GM18868 (cell line): ENCODE measurements around the gene AGPAT2.

Experiments
- ATAC-seq: cut with Tn5 transposase; IDR thresholded peaks from one replicate; pipeline ENCODE4 v1.9.1; 2021; ENCODE audit warnings: mild to moderate bottlenecking, moderate library complexity; ENCODE audit not compliant: unreplicated experiment

Gene AGPAT2

GRCh38 chr9:136690104-136690805, 3.0 kb upstream of the AGPAT2 start:
- ATAC-seq, result no peak

- ATAC-seq, result no peak
Measured at GRCh38 chr9:136689108-136689460, 1.8 kb upstream of the AGPAT2 start.

GRCh38 chr9:136688274-136689107, 1.2 kb upstream of the AGPAT2 start:
- ATAC-seq, result no peak

GRCh38 chr9:136687721-136688223, 515 bp upstream of the AGPAT2 start:
- ATAC-seq, result no peak

GRCh38 chr9:136686534-136686793, 793 bp downstream of the AGPAT2 start:
- ATAC-seq, result no peak

GRCh38 chr9:136685790-136686533, 1.3 kb downstream of the AGPAT2 start:
- no peak for ATAC-seq

GRCh38 chr9:136685216-136685615, 2.0 kb downstream of the AGPAT2 start:
- ATAC-seq, result no peak

- no peak for ATAC-seq
Measured at GRCh38 chr9:136684799-136685198, 2.5 kb downstream of the AGPAT2 start.

- ATAC-seq, result no peak
Measured at GRCh38 chr9:136684339-136684738, 2.9 kb downstream of the AGPAT2 start.

GRCh38 chr9:136683755-136684154, 3.5 kb downstream of the AGPAT2 start:
- no peak for ATAC-seq

- no peak for ATAC-seq
Measured at GRCh38 chr9:136683173-136683745, 4.0 kb downstream of the AGPAT2 start.

- ATAC-seq, result no peak
Measured at GRCh38 chr9:136682710-136683109, 4.5 kb downstream of the AGPAT2 start.

GRCh38 chr9:136681945-136682699, 5.1 kb downstream of the AGPAT2 start:
- ATAC-seq, result no peak

GRCh38 chr9:136681029-136681428, 6.2 kb downstream of the AGPAT2 start:
- no peak for ATAC-seq

GRCh38 chr9:136679431-136679941, 7.8 kb downstream of the AGPAT2 start:
- no peak for ATAC-seq

GRCh38 chr9:136678624-136679023, 8.6 kb downstream of the AGPAT2 start:
- no peak for ATAC-seq

GRCh38 chr9:136678034-136678433, 9.2 kb downstream of the AGPAT2 start:
- ATAC-seq, result no peak

GRCh38 chr9:136676920-136677686, 10.2 kb downstream of the AGPAT2 start:
- ATAC-seq, result no peak

GRCh38 chr9:136676297-136676794, 10.9 kb downstream of the AGPAT2 start:
- no peak for ATAC-seq
